Measurements from ENCODE around the gene C2CD2. TPM values are rescaled to one million over a fixed set of nuclear protein-coding genes. Genes with fewer than 3 reads are reported as not detected.
A peak's percentile ranks its signal among the peaks of the same experiment; 100 is the strongest.
"Not testable (repeated sequence)": the region's sequence is repeated elsewhere in the genome, so short reads cannot be mapped to it uniquely, and the experiment has no call there.

Gene C2CD2
- total RNA-seq, 6 experiments from 2014 or later = 7.3 to 11.4 (median 8.3) TPM

- Histone ChIP-seq H3K4me1 (no peaks in the 10 kb centered on the region), H3K27me3 (no peaks in the 10 kb centered on the region), H3K4me3 (no peak overlapping the region), H3K27ac (no peak overlapping the region), H3K36me3 (no peaks in the 10 kb centered on the region), H3K9me3 (no peaks in the 10 kb centered on the region)
- intact Hi-C loops (cut with DNase I) = no loop called here
- no peak for ATAC-seq
- WGBS (ENCODE audit: insufficient coverage, low coverage, low lambda C conversion rate, missing lambda C conversion rate) = 69% methylated on average over 9 of the region's 11 CpGs
- DNase-seq = no peak
- no peak for TF ChIP-seq POLR2A (IDR thresholded peaks at IDR 0.05)
- TF ChIP-seq, protein P1, sequence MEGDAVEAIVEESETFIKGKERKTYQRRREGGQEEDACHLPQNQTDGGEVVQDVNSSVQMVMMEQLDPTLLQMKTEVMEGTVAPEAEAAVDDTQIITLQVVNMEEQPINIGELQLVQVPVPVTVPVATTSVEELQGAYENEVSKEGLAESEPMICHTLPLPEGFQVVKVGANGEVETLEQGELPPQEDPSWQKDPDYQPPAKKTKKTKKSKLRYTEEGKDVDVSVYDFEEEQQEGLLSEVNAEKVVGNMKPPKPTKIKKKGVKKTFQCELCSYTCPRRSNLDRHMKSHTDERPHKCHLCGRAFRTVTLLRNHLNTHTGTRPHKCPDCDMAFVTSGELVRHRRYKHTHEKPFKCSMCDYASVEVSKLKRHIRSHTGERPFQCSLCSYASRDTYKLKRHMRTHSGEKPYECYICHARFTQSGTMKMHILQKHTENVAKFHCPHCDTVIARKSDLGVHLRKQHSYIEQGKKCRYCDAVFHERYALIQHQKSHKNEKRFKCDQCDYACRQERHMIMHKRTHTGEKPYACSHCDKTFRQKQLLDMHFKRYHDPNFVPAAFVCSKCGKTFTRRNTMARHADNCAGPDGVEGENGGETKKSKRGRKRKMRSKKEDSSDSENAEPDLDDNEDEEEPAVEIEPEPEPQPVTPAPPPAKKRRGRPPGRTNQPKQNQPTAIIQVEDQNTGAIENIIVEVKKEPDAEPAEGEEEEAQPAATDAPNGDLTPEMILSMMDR (IDR thresholded peaks at IDR 0.05) = no peak
Observed at GRCh38 chr21:41962425-41962966, 8.7 kb upstream of the C2CD2 start.

- H3K27ac ChIP-seq = no peak overlapping the region
- ATAC-seq (no peak), DNase-seq (no peak)
- H3K27me3 ChIP-seq = no peaks in the 10 kb centered on the region
- H3K36me3 ChIP-seq = no peaks in the 10 kb centered on the region
- 37% methylated on average over 6 of the region's 8 CpGs for WGBS (ENCODE audit: insufficient coverage, low coverage, low lambda C conversion rate, missing lambda C conversion rate)
- no peak for TF ChIP-seq POLR2A (IDR thresholded peaks at IDR 0.05)
- TF ChIP-seq, protein P1 (IDR thresholded peaks at IDR 0.05) = no peak
- H3K4me1 ChIP-seq = no peaks in the 10 kb centered on the region
- intact Hi-C loops (cut with DNase I) = no loop called here
- no peak overlapping the region for H3K4me3 ChIP-seq
- no peaks in the 10 kb centered on the region for H3K9me3 ChIP-seq
Observed at GRCh38 chr21:41961753-41962152, 7.9 kb upstream of the C2CD2 start.

DNA sequence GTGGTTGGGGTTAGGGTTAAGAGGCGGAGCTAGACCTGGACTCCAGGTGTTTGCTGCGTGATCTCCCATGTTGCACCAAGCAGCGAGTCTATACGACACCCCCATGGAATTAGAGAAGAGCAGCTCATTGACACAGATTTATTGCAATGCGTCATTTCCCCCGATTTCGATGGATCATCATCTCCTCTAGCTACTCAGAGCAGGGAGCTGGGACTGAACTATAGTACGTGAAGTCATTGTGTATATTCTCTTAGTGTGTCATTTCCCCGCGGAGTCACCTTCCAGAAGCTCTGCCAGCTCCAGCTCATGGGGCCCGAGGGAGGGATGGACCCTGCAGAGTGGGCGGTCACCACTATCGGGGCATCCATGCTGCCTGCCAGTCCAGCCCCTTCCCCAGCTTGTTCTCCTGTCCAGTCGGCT, 7.5 kb upstream of the C2CD2 start:
- ATAC-seq (peak in 2 of 4 donors; percentile 12 to 29), DNase-seq (no peak)
- Histone ChIP-seq H3K27ac (no peak overlapping the region), H3K4me3 (no peak overlapping the region), H3K27me3 (no peaks in the 10 kb centered on the region), H3K36me3 (no peaks in the 10 kb centered on the region), H3K4me1 (no peaks in the 10 kb centered on the region), H3K9me3 (no peaks in the 10 kb centered on the region)
- intact Hi-C loops (cut with DNase I) = no loop called here
- TF ChIP-seq POLR2A (IDR thresholded peaks at IDR 0.05) = no peak
- TF ChIP-seq, protein P1 (IDR thresholded peaks at IDR 0.05) = no peak
- WGBS (ENCODE audit: insufficient coverage, low coverage, low lambda C conversion rate, missing lambda C conversion rate) = 49% methylated on average over 6 of the region's 14 CpGs

GRCh38 chr21:41960386-41960785, 6.6 kb upstream of the C2CD2 start:
- intact Hi-C loops (cut with DNase I) = no loop called here

DNA sequence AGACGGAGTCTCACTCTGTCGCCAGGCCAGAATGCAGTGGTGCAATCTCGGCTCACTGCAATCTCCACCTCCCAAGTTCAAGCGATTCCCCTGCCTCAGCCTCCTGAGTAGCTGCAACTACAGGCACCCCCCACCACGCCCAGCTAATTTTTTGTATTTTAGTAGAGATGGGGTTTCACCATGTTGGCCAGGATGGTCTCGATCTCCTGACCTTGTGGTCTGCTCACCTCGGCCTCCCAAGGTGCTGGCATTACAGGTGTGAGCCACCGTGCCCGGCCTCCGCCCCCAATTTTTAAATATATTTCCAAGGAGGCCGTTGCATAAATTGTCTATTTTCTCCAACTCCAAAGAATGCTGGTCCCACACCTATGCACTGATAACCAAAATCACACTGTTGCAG, 5.9 kb upstream of the C2CD2 start:
- H3K36me3 ChIP-seq; H3K27ac ChIP-seq; H3K9me3 ChIP-seq; ATAC-seq; H3K4me1 ChIP-seq; H3K27me3 ChIP-seq; intact Hi-C loops (cut with DNase I); DNase-seq; H3K4me3 ChIP-seq: not testable (repeated sequence)
- WGBS (ENCODE audit: insufficient coverage, low coverage, low lambda C conversion rate, missing lambda C conversion rate) = 90% methylated on average over 11 of the region's 11 CpGs

More at GRCh38 chr21:41960386-41960785, 6.6 kb upstream of the C2CD2 start:
- Histone ChIP-seq H3K27me3 (no peaks in the 10 kb centered on the region), H3K4me3 (no peak overlapping the region), H3K27ac (no peak overlapping the region), H3K9me3 (no peaks in the 10 kb centered on the region), H3K36me3 (no peaks in the 10 kb centered on the region), H3K4me1 (no peaks in the 10 kb centered on the region)
- TF ChIP-seq, protein P1 (IDR thresholded peaks at IDR 0.05) = no peak
- no peak for TF ChIP-seq POLR2A (IDR thresholded peaks at IDR 0.05)
- 50% methylated on average over 1 of the region's 8 CpGs for WGBS (ENCODE audit: insufficient coverage, low coverage, low lambda C conversion rate, missing lambda C conversion rate)
- no peak for DNase-seq
- no peak for ATAC-seq

Data from right lobe of liver (tissue), 6 donors.